ENCODE results near the gene PKD2L2.
A peak's percentile ranks its signal among the peaks of the same experiment; 100 is the strongest.
"Not testable (repeated sequence)": the region's sequence is repeated elsewhere in the genome, so short reads cannot be mapped to it uniquely, and the experiment has no call there.

Gene PKD2L2

DNA sequence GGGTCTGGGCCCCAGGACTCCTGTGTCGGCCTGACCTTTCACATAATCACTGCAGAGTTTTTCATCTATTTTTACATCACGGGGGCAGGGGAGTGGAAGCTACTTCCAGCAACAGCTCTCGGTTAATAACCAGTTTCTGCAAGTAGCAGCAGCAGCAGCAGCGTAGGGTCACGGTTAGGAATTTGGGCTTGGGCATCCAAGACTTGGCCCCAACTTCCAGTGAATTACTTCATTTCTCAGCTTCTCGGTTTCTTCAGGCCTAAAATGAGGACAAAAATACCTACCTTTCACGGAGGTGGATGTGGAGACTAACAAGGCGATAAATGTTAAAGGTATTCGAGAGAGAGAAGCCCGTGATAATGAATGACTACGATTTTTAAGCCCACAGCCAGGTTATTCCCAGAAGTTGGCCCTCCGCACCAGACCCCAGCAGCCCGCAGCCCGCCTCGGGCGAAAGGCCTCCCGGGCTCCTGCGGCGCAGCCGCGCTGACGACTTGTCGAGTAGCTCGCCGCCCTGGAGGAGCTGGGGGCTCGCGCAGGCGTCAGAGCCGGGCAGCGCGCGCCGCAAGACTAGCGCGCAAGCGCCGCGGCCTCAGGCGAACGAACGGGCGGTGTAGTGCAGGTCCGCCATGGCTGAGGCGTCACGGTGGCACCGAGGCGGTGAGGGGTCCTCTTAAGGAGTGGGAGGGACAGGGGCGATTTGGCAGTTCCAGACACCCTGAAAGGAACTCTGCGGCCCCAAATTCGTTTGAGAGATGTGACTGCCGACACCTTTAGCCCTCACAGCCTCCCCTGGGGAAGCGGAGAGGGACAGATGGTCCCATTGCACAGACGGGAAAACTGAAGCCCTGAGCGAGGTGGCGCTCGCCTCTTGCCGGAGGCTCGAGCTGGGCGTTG, at the start of gene PKD2L2:
Gene PKD2L2, plus strand, starts transcription at position 595 of the 897 bp plus-strand sequence. Its CDS starts 35 bp downstream, at position 630.
- DNase-seq: peak; percentile 83

GRCh38 chr5:137842296-137842695, 47.0 kb upstream of the PKD2L2 start:
- DNase-seq: no peak

- no peak for DNase-seq
Measured at GRCh38 chr5:137843676-137844299, 45.5 kb upstream of the PKD2L2 start.

GRCh38 chr5:137845472-137845871, 43.8 kb upstream of the PKD2L2 start:
- no peak for DNase-seq

DNA sequence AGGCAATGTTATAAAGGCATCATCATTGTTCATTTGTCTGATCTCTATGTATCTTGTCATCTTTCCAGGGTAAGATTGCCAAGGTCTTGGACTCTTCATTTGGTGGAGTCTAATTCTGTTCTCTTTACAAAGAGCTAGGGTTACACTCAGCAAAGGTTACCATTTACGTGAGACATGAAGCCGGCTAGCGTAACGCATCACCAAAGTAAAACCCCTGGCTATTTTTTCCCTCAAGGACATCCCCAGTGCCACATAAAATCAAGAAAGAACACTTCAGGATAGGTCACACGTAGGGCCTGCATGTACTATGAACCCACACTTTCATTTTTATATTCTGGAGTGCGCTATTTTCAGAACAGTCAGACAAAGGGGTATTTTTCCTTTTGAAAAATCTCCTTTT, 41.6 kb upstream of the PKD2L2 start:
- no peak for DNase-seq

DNA sequence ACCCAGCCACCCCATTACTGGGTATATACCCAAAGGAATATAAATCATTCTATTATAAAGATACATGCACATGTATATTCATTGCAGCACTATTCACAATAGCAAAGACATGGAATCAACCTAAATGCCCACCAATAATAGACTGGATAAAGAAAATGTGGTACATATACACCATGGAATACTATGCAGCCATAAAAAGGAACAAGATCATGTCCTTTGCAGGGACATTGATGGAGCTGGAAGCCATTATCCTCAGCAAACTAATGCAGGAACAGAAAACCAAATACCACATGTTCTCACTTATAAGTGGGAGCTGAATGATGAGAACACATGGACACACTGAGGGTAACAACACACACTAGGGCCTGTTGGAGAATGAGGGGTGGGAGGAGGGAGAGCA, 36.1 kb upstream of the PKD2L2 start:
- DNase-seq: not testable (repeated sequence)

GRCh38 chr5:137856201-137856600, 33.1 kb upstream of the PKD2L2 start:
- DNase-seq: no peak

DNA sequence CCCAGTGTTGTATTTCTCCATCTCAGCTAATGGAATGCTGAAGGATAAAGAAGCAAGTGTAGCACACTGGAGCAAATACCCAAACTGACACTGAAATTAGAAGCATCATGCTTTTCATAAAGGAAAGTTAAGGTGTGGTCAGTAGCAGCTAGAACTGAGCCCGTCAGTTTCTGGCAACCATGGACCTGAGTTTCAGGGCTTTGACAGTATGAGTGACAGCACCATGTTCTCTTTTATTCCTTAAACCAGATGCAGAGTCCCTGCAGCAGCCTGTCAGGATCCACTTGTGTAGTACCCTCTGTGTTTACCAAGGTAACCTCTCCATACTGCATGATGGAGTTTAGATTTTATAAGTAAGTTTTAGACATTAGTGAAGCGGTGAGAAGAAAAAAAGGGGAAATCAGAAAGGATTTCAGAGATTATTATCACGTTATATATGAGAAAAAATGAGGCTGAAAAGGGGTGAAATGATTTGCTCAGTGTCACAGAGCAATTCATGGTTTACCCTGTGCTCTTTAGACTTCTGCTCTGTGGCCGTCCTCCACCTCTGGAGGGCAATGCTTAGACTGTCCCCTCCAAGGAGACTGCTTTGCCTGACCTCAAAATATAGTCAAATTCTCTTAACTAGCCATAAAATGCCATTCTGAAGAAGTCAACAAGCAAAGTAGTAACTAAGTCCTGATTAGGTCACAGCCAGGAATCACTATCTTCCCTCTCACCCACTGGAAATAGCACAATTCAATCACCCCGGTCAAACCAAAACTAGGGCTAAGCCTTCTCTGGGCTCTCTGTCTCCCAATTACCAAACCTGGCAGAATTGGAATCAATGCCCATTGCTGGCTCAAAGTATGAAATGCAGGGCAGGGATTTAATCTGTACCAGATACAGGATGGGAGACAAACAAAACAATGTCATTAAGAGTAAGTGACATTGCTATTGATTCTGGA, 32.1 kb upstream of the PKD2L2 start:
- DNase-seq: no peak

DNA sequence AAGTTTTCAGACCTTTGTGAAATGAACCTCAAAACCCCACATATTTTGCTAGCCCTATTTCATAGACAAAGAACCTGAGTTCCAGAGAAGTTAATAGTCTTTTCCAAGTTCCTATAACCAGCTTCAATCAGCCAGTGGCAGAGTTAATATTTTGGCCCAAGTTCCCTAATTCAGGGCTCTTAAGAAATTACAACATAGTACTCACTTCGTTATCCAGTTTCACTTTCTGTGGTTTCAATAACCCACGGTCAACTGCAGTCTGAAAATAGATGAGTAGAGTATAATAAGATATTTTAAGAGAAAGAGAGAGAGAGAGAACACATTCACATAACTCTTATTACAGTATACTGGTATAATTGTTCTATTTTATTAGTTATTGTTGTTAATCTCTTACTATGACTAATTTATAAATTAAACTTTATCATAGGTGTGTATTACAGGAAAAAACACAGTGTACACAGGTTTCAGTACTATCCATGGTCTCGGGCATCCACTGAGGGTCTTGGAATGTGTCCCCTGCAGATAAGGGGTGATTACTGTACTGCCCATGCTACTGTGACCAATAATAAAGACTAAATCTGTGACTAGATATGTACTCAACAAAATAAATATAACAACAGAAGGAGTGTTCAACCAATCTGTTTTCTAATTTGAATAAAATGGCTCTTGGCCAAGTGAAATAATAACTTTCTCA, 30.9 kb upstream of the PKD2L2 start:
- DNase-seq: no peak

GRCh38 chr5:137858954-137859353, 30.3 kb upstream of the PKD2L2 start:
- no peak for DNase-seq

- no peak for DNase-seq
Measured at GRCh38 chr5:137862251-137862650, 27.0 kb upstream of the PKD2L2 start.

- DNase-seq: not testable (repeated sequence)
Measured at GRCh38 chr5:137863653-137864052, 25.6 kb upstream of the PKD2L2 start.

DNA sequence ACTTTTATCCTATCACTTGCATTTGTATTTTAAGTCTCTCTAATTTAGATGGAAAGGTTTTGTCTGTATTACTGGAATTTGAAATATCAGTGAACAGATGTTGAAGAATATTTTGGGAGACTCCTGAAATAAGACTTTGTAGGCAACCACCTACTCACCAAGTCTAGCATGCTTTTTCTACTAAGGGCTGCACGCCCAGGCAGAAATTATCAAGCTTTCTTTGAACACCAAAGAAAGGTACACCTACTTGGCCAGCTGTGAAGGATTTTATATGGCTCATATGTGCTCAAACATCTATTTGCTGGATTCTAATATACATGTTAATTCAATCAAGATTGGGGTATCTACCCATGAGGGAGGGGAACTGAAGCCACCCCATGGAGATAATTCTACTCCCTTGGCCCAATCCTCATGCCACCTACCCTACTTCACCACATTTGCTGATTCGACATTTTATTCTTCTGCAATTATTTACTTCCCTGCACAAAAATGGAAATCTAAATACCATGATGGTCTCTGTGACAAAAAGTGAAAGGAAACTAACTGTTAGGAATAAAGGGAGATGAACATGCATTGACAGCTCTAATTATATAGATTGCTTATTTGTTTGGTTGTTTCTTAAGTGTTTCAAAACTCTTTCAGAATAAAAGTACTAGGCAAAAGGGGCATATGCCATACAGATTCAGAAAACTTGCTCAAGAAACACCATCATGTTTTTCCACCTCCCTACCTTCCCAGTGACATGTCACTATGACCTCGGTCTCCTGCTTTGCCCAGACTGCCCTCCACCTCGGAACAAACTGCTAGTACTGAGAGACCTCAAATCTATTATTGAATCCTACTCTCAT, 22.5 kb upstream of the PKD2L2 start:
- no peak for DNase-seq

- no peak for DNase-seq
Measured at GRCh38 chr5:137867664-137868063, 21.6 kb upstream of the PKD2L2 start, which contains the start of gene MYOT. Gene MYOT, plus strand, starts transcription at chr5:137867860. Its CDS starts 2,792 bp downstream, at chr5:137870652.

DNA sequence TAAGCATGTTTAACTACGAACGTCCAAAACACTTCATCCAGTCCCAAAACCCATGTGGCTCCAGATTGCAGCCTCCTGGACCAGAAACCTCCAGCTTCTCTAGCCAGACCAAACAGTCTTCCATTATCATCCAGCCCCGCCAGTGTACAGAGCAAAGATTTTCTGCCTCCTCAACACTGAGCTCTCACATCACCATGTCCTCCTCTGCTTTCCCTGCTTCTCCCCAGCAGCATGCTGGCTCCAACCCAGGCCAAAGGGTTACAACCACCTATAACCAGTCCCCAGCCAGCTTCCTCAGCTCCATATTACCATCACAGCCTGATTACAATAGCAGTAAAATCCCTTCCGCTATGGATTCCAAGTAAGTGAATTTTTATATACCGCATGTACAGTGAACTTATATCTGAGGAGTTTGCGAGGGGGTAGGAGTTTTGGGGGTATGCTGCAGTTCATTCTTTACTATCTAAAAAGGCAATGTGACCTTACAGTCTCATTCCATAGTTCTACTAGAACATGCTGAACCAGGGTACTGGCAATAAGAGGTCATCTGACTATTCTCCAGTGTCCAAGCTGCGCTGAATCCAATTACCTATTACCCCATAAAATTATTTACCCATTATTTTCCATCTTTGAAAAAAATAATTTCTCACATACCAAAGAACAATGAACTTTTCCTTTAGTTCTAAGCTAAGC, 18.5 kb upstream of the PKD2L2 start:
- DNase-seq: no peak

DNA sequence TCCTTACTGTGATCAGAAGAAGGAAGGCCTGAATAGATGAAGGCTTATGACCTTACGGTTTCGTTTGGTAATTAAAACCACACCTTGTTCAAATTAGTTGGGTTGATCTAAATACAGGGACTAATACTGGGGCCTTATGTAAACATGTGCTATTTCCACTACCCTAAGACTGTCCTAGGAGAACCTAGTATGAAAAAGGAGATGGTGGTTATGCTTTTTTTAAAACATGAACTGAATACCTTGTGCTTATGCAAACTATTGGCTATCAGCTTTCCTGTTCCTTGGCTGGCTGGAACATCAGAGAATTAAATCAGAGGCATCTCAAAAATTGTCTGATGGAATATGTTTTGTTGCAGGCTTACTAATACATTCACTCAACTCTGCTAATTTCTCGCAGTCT, 17.7 kb upstream of the PKD2L2 start:
- DNase-seq: no peak

DNA sequence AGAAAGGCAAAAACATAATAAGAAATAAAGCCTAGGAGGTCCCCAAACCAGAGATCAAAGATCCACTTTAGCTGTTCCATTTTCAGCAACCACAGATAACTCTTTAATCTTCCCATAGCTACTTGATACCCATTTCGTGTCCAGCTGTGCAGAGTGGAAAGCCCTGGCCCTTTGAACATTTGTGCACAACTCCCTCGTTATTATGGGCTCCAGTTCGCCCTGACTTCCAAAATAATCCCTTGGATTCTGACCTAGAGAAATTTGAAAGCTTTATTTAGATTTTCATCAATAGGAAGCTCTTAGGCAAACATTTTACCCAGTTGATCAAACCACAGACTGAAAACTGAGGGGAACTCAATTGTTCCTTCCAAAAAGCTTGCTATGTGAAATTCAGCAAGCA, 16.8 kb upstream of the PKD2L2 start:
- DNase-seq: no peak

GRCh38 chr5:137876101-137876500, 13.2 kb upstream of the PKD2L2 start:
- DNase-seq: no peak

DNA sequence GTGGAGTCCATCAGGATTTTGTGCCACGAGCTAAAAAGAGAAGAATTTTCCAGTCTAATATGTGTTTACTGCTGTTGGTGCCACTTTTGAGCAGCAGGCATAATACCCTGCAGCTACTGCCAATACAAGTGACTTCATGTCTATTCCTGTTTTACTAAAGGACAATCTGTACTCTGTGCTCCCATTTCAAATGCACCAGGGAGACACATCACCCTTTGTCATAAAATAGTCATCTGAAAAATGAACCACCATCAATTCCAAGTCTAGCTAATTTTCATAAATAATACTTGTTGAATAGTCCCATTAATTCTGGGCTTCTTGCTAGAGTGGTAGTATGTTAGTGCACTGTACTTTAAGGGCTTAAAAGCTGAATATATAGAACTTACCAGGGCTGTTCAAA, 8.9 kb upstream of the PKD2L2 start:
- DNase-seq: no peak

- DNase-seq: no peak
Measured at GRCh38 chr5:137887831-137888230, 1.4 kb upstream of the PKD2L2 start.

GRCh38 chr5:137888466-137888862, 793 bp upstream of the PKD2L2 start:
- no peak for DNase-seq

Measured in stimulated activated CD4-positive, alpha-beta T cell treated with anti-CD3 and anti-CD28 coated beads, Interleukin-4, amount 100 ng/mL, for 1 hour (primary cell).